ENCODE data around the gene TP73.

The TP73 gene

GRCh38 chr1:3611170-3612019 is 40.9 kb upstream of the TP73 start, which contains the start of gene MEGF6:
Gene MEGF6 (minus strand): TSS chr1:3611508. CDS start chr1:3611268, 240 bp downstream.
- H3K4me3 ChIP-seq (replicated peaks; ENCODE audit: low read depth, low read length): peak within 1 kb of the TSS; percentile 42
- DNase-seq (ENCODE audit: extremely low read depth, low read depth): no peak

GRCh38 chr1:3612123-3612522 is 40.2 kb upstream of the TP73 start:
- DNase-seq (ENCODE audit: extremely low read depth, low read depth): no peak
- no peak for TF ChIP-seq CTCF (IDR thresholded peaks at IDR 0.05; ENCODE audit: low read depth, low read length, missing control alignments)
- H3K4me3 ChIP-seq (replicated peaks; ENCODE audit: low read depth, low read length): peak overlapping the region; percentile 22; the same call in 1 of the 2 replicates

More at GRCh38 chr1:3611170-3612019, 40.9 kb upstream of the TP73 start, which contains the start of gene MEGF6:
- no peak for TF ChIP-seq CTCF (IDR thresholded peaks at IDR 0.05; ENCODE audit: low read depth, low read length, missing control alignments)

GRCh38 chr1:3614755-3615742 is 37.3 kb upstream of the TP73 start:
- H3K4me3 ChIP-seq (replicated peaks; ENCODE audit: low read depth, low read length): no peak overlapping the region
- peak; percentile 64 for TF ChIP-seq CTCF (IDR thresholded peaks at IDR 0.05; ENCODE audit: low read depth, low read length, missing control alignments)
- no peak for DNase-seq (ENCODE audit: extremely low read depth, low read depth)

GRCh38 chr1:3616861-3617260 is 35.5 kb upstream of the TP73 start:
- TF ChIP-seq CTCF (IDR thresholded peaks at IDR 0.05; ENCODE audit: low read depth, low read length, missing control alignments): no peak
- DNase-seq (ENCODE audit: extremely low read depth, low read depth): no peak
- no peak overlapping the region for H3K4me3 ChIP-seq (replicated peaks; ENCODE audit: low read depth, low read length)

- DNase-seq (ENCODE audit: extremely low read depth, low read depth): no peak
- no peak overlapping the region for H3K4me3 ChIP-seq (replicated peaks; ENCODE audit: low read depth, low read length)
- TF ChIP-seq CTCF (IDR thresholded peaks at IDR 0.05; ENCODE audit: low read depth, low read length, missing control alignments): no peak
Observed at GRCh38 chr1:3617806-3618345, 34.4 kb upstream of the TP73 start.

GRCh38 chr1:3618531-3618880 is 33.8 kb upstream of the TP73 start:
- H3K4me3 ChIP-seq (replicated peaks; ENCODE audit: low read depth, low read length): no peak overlapping the region
- DNase-seq (ENCODE audit: extremely low read depth, low read depth): no peak
- TF ChIP-seq CTCF (IDR thresholded peaks at IDR 0.05; ENCODE audit: low read depth, low read length, missing control alignments): no peak

All from HFF-Myc (cell line).